Hepatocyte (in vitro differentiated cells): ENCODE data around the gene KPNA2.

ENCODE experiments used
- CTCF ChIP-seq: fragments of 200-600 bp; sonication (generic); IDR thresholded peaks from 2 replicates; pipeline ENCODE4 v1.5.1; 2016; ENCODE audit warnings: antibody characterized with exemption, mild to moderate bottlenecking; ENCODE audit not compliant: poor library complexity
- EZH2 ChIP-seq: fragments of 200-600 bp; sonication (generic); IDR thresholded peaks from 2 replicates; pipeline ENCODE4 v1.6.1; 2016; ENCODE audit warnings: antibody characterized with exemption, mild to moderate bottlenecking, borderline replicate concordance
- EZH2phosphoT487 ChIP-seq: fragments of 200-600 bp; sonication (generic); IDR thresholded peaks from one replicate; pipeline ENCODE4 v1.6.1; 2018; ENCODE audit warnings: antibody characterized with exemption, mild to moderate bottlenecking, low read depth, moderate library complexity; ENCODE audit not compliant: unreplicated experiment, severe bottlenecking

- TF ChIP-seq CTCF (no peak), EZH2 (no peak), EZH2phosphoT487 (no peak)
Measured at GRCh38 chr17:68053231-68054013, 17.9 kb downstream of the KPNA2 start.
